8988T (cell line): ENCODE measurements around the gene FHIP1B.
"Not testable (repeated sequence)": the region's sequence is repeated elsewhere in the genome, so short reads cannot be mapped to it uniquely, and the experiment has no call there.

Source experiments
- DNase-seq: peaks from one replicate; pipeline ENCODE4 v3.0.0; 2011

The FHIP1B gene

DNA sequence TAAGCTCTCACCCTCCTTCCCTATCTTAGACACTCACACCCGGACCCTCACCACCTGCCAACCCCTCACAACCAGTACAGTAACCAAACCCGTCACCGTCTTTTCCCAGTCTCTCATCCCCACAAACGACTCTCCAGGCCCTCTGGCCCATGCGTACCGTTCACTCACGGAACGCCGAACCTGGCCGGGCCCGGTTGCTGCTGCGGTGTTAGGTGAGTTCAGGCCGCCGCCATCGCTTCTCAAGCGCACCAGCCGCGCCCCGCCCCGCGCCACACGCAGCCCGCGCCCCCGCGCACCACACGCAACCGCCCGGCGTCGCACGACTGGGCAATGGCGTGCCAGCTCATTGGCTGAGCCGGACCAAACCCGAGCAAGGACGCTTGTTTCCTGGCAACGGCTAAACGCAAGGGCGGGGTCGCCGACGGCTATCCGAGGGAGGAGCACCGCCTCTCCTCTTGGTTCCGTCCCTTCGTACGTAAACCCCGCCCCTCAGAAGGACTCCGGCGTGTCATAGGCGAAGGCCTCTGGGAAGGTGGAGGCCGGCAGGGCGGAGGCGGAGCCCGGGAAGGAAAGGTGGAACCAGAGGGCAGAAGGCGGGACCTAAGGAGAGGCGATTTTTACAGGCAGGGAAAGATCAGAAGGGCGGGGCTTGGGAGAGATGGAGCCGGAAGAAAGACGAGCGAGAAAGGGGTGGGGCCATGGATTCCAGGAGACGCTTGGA is at the start of gene FHIP1B:
Gene FHIP1B (minus strand): TSS at position 250 of the 721 bp plus-strand sequence. CDS start 10,120 bp downstream, outside the sequence.
- peak; percentile 81 for DNase-seq

DNA sequence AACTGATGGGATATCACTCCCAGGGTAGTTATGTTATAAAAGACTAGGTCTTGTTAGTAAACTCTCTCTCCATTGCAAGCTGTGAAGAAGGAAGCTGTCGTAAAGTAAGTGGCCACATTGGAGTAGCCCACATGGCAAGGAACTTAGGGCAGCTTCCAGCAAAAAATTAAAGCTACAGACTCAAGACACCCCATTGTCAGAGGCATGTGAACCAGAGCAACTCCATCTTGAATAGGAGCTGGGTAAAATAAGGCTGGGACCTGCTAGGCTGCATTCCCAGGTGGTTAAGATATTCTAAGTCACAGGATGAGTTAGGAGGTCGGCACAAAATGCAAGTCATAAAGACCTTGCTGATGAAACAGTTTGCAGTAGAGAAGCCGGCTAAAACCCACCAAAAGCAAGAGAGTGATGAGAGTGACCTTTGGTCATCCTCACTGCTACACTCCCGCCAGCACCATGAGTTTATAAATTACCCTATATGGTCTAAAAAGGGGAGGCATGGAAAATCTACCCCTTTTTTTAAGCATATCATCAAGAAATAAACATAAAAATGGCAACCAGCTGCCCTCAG is 49.1 kb upstream of the FHIP1B start:
- DNase-seq: no peak

DNA sequence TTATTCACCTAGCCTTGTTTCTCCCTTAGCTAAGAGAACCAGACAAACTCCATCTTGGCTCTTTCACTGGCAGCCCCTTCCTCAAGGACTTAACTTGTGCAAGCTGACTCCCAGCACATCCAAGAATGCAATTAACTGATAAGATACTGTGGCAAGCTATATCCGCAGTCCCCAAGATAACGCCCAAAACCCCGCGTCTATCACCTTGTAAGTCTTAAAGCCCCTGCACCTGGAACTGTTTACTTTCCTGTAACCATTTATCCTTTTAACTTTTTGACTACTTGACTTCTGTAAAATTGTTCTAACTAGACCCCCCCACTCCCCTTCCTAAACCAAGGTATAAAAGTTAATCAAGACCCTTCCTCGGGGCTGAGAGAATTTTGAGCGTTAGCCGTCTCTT is 46.4 kb upstream of the FHIP1B start:
- not testable (repeated sequence) for DNase-seq

DNA sequence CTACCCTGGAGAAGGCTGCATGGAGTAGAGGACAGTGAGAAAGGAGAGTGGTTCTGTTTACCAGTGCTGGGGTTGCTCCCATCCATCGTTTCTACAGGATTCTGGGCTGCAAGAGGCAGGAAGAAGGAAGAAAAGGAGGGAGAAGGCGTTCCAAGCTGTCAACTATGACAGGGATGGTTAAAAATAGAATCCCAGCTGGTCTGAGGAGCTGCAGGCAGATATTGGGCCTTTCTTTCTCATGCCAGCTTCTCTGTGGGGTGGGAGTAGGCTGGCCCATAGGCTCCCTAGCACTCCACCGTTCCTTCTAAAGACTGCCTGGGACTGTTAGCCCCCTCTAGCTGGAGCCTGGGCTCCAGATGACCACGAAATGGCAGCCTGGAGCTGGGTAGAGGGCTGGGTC is 38.8 kb upstream of the FHIP1B start:
- DNase-seq: no peak

DNA sequence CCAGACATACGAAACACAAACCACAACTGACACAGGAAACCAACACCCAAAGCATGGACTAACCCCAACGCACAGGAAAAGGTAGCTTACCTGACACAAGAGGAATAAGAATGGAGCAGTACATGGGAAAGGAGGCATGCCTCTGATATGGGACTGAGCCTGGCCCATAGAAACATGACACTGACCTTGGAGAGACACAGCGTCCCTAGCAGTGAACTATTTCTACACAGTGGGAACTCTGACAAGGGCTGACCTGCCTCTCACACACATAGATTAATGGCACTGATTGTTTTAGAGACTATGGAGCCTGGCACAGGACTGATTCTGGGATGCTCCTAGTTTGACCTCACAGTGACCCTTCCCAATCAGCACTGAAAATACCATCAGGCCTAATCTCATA is 37.2 kb upstream of the FHIP1B start:
- no peak for DNase-seq

DNA sequence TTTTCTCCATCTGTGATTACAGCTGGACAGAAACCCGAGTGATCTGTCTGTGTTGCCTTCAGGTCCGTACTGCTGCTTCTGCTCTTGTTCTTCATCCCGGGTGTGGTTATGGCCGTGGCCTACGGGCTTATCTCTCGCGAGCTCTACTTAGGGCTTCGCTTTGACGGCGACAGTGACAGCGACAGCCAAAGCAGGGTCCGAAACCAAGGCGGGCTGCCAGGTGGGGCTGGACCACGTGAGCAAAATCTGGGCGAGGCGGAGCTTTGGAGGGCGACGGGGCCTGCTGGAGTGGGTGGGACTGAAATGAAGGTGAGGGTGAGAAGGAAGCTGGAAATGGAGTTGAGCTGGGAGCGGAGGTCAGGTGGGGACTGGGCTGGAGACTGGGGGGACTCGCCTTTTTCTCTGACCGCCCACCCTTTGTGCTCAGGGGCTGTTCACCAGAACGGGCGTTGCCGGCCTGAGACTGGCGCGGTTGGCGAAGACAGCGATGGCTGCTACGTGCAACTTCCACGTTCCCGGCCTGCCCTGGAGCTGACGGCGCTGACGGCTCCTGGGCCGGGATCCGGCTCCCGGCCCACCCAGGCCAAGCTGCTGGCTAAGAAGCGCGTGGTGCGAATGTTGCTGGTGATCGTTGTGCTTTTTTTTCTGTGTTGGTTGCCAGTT is 36.3 kb upstream of the FHIP1B start:
- DNase-seq: no peak

DNA sequence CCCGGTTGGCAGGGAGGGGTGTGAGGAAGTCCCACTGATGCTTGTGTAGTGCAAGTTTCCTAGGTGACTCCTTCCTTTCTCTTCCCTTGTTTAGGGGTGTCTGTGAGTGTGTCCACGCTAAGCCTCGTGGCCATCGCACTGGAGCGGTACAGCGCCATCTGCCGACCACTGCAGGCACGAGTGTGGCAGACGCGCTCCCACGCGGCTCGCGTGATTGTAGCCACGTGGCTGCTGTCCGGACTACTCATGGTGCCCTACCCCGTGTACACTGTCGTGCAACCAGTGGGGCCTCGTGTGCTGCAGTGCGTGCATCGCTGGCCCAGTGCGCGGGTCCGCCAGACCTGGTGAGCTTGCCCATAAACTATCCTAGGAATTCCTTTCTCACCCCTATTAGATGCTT is 35.6 kb upstream of the FHIP1B start:
- no peak for DNase-seq

DNA sequence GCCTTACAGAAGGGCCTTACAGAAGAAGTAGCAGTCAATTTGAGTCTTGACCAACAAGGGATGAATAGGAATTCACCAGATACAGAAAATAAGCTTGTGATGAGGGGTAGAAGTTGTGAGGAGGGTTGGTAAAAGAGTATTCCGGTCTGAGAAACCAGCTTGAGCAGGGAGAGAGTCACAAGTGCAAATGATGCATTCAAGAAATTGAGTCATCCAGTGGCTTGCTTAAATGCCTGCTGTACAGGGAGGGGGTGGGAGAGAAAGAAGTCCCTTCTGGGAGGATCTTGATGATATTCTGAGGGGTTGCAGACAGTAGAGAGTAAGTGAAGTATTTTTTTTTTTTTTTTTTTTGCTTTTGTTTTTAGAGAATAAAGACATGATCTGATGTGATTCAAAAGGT is 34.4 kb upstream of the FHIP1B start:
- DNase-seq: no peak

DNA sequence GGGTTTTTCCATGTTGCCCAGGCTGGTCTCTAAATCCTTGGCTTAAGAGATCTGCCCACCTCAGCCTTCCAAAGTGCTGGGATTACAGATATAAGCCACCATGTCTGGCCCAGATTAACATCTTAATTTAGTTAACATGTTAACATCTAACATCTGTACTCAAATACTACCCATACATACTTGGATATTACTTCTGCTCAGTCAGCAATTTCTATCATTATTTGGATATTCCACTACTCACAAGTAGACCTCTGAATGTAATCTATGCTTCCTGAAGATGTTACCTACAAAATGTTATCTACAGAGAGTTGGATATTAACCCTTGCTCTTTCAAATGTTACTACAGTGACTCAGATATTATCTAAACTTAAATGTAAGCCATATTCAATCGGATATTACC is 29.2 kb upstream of the FHIP1B start:
- no peak for DNase-seq

DNA sequence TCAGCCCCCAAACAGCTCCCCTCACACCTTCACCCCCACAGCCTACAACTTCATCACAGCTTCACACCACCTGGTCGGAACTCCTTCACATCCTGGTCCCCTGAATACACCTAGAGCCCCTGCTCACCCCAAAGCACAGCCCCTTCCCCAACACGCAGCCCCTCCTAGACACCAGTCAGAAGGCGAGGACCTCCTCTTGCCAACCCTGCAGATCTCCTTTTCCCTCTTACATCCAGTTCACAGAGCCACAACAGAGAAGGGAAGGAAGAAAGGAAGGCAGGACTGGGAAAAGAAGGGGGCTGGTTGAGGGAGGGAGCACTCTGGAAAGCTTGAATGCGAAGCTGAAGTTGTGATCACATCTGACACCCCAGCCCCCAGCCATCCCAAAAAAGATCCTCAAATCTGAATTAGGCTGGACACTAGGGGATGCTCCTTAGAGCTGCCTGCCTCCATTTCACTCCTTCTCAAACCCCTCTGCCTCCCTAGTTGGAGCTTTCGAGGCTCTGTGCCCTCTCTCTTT is 25.8 kb upstream of the FHIP1B start:
- DNase-seq: no peak

DNA sequence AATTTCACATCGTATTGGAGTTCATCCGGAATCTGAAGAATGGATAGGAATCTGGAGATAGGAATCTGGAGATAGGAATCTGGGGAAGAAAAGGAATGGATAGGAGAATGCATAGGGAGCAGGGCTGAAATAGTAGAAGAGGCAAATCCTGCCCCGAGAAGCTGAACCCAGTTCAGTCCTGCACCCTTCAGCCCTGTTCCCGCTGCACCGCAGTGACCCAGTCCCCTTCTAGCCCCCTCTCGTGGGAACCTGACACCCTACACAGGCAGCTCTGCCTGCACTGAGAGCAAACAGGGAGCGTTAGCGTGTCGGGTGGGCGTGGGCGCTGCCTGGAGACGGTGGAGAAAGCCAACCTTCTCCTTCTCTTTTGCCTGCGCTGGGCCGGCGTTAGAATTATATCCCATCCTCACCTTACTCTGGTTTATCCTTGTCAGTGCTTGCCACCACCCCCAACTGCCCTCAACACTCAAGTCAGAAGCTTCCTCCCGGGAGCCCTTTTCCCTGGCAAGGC is 24.2 kb upstream of the FHIP1B start:
- no peak for DNase-seq

DNA sequence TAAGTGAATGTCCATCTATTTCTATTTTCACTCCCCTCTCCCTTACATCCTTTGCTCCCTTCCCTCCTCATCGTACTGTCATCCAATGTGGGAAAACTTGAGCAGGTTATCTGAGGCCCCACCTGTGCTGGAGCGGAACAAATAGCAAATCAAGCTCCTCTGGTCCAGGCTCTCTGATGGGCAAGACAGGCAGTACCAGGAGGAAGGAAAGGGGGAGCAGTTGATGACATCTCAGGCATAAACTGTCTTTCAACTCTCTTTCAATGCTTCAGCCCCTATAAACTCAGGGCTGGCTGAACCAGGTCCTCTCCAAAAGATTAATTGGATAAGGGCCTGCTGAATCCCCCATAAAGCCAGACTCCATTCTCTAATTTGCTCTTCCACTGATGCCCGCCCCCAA is 23.7 kb upstream of the FHIP1B start:
- no peak for DNase-seq

DNA sequence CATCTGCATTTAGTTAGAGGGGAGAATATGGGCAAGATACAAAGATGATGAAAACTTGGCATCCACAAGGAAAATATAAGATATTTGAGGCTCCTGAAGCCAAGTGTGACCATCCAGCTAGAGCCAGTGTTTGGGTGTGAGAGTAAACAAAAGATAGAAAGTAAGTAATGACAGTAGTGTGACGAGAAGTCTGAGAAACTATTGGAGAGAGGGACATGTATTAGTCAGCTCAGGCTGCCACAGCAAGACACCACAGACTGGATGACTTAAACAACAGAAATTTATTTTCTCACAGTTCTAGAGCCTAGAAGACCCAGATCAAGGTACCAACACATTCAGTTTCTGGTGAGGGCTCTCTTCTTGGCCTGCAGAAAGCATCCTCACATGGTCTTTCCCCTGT is 18.8 kb upstream of the FHIP1B start:
- DNase-seq: no peak

DNA sequence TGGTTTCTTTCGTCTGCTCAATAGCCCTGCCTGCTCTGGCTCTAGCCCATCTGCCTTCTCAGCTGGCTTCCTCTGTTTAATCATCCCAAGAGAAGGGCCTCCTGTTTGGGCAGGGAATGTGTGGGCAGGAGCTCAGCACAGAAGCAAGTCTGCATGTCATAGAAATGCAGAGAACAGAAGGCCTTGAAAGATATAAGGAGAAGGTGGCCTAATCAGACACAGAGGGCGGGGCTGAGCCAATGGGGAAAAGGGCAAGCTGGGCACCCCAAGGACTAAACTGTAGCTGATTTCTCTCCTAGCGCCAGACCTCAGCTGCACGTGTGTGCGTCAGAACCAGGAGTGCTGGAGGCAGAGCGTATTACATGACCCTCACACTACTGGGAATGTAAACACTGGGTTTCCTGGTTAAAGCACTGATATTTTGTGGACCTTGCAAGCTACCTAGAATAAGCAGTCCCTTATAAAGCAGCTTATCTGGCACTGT is 17.6 kb upstream of the FHIP1B start:
- no peak for DNase-seq

DNA sequence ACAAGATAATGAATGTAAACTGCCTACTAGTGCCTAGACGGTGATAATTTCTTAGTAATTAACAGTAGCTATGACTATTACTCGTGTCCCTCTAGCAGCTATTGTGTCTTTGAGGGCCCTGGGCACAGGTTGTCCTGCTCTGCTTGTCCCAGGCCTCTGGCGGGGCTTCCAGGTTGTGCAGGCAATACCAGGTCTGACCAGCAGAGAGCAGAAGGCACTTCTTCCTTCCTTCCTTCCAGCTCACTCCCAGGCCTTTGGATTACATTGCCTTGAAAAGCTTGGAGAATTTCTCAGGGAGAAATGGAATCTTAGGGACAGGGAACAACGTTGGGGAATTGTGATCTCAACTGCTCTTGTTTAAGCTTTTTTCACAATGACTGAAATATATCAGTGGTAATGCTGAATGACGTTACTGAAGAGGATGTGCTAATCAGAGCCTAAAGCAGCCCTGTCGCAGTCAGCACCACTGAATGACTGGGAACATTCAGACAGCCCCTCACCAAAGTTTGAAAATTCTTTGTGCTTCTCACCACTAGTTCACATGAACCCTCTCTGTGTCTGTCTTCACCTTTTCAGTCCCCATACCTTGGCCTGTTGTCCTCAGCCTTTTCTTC is 16.8 kb upstream of the FHIP1B start:
- DNase-seq: peak; percentile 80

DNA sequence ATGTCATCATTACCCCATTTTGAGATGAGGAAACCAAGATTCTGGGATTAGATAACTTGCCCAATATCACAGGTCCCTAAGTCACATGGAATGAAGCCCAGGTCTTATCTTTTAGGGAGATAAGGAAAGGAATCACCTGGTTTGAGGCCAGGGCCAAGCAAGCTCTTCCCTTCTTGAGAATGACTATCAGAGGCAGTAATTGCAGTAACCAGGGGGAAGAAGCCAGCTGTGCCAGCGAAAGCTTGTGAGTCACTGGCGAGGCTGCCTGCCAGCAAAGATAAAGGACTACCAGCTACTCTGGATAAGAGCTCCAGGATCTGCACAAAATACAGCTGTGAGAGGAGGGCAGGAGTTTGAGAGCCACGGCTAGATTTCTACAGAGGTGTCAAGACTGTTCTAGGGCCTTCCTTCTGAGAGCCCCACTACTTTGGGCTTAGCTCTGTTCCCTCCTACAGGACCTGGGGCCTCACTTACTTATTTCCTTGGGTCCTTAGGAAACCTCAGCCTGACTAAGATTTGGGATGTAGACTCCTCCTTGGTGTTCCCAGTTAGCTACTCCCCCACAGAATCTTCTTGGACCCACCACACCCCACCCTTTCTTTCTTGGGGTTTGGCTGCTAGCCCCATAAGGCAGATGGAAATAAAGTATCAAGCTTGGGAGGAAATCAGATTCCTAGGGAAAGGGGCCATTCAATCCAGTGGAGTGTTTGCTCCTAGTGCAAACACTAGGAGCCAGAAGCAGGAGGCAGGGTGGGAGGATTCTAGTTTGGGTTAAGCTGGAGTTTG is 15.5 kb upstream of the FHIP1B start:
- no peak for DNase-seq

DNA sequence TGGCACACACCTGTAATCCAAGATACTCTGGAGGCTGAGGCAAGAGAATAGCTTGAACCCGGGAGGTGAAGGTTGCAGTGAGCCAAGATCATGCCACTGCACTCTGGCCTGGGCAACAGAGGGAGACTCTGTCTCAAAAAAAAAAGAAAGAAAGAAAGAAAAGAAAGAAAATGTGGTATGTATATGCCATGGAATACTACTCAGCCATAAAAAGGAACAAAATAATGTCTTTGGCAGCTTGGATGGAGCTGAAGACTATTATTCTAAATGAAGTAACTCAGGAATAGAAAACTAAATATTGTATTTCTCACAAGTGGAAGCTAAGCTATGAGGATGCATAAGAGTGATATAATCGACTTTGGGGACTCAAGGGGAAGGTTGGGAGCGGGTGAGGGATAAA is 14.5 kb upstream of the FHIP1B start:
- not testable (repeated sequence) for DNase-seq

DNA sequence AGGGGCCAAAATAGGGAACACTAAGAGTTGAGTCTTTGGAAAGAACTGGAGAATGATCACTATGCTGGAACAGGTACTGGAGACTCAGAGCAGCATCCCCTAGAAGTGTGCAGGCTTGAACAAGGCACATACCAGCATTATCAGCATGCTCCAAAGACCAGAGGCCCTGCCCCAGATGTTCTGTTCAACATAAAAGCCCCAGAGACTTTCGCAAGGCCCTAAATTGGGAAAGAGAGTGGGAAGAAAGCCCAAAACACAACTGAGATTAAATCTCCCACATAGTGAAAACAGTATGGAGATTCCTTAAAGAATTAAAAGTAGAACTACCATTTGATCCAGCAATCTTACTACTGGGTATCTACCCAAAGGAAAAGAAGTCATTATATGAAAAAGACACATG is 13.8 kb upstream of the FHIP1B start:
- no peak for DNase-seq

DNA sequence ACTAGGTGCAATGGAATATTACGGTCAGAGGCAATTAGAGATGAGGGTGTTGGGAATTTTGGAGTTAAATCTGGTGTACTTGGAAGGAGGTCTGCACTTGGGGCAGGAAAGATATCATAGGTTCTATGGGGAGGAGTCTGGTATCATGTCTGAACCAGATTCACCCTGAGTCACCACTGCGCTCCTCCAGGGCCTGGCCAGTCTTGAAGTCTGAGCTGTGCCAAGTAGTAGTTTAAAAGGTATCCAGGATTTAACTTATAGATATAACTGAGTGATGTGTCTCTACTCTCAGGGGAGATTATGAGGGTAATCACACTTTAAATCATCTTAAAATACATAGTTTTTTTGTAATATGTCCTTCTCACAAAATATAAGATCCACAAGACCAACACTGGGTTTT is 11.1 kb upstream of the FHIP1B start:
- no peak for DNase-seq

DNA sequence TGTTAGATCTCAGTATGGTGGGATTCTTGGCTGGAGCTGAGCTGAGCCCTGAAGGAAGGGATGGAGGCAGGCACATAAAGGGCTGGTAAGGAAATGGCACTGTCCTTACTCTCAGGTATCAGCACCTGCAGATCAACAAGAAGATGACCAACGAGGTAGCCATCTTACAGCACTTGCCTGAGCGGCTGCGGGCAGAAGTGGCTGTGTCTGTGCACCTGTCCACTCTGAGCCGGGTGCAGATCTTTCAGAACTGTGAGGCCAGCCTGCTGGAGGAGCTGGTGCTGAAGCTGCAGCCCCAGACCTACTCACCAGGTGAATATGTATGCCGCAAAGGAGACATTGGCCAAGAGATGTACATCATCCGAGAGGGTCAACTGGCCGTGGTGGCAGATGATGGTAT is 6.9 kb upstream of the FHIP1B start:
- no peak for DNase-seq

DNA sequence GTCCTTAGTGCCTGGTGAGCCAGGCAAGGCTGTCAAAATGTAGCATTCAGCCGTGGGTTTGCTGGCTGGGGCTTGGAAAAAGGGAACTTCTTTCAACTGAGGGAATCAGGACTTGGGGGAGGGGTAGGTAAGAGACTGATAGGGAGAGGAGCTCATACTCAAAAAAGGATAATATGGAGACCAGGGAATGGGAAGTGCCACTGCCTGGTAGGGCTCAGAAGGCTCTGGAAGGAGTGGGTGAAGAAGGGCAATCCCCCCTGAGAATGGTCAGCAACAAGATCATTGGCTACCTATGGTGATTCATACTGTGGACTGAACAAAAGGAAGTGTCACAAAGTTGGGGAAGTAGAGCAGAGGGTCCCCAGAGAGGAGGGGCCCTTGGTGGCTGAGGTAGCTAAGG is 6.3 kb upstream of the FHIP1B start:
- DNase-seq: no peak

DNA sequence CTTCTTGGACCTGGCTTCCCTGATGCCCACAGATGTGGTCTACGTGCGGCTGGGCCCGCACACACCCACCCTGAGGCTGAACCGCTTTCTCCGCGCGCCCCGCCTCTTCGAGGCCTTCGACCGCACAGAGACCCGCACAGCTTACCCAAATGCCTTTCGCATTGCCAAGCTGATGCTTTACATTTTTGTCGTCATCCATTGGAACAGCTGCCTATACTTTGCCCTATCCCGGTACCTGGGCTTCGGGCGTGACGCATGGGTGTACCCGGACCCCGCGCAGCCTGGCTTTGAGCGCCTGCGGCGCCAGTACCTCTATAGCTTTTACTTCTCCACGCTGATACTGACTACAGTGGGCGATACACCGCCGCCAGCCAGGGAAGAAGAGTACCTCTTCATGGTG is 5.7 kb upstream of the FHIP1B start:
- DNase-seq: no peak

DNA sequence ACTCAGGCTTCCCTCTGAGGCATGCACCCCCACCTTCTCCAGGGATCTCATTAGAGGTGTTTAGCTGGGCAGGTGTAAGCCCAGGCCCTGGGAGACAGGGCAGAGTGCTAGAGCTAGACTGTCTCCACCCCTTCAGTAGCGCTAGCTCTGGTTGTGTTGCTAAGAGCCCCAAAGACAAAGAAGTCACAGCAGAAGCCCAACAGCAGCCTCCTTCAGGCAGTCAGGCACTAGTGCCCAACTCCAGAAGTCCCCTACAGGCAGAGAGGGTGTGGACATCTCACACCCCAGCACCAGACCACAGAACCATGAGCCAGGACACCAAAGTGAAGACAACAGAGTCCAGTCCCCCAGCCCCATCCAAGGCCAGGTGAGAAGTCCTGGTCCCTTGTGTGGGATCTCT is 4.5 kb upstream of the FHIP1B start, which contains the start of gene CNGA4:
Gene CNGA4 (plus strand): TSS at position 188 of the 400 bp plus-strand sequence. CDS start 118 bp downstream, at position 306.
- no peak for DNase-seq
